Caco-2 (cell line): ENCODE data around the gene GALNS. TPM values are rescaled to one million over a fixed set of nuclear protein-coding genes. Genes with fewer than 3 reads are reported as not detected.

Experiments
- BruUV-seq: library from RNA; stranded (reverse); fragments of 400-500 nt; replicated peaks from 2 replicates; lab custom pipeline; 2021; lab: Mats Ljungman, UMichigan
- CTCF ChIA-PET: fragments of 300-600 bp; sonication (Branson Sonifier 250); formaldehyde crosslinking; loops from one replicate; lab custom pipeline; 2022; ENCODE audit warnings: antibody characterized with exemption; lab: Charles Lee
- POLR2A ChIA-PET: fragments of 300-600 bp; sonication (Branson Sonifier 250); formaldehyde crosslinking; loops from one replicate; lab custom pipeline; 2022; ENCODE audit warnings: antibody characterized with exemption; lab: Charles Lee
- DNase-seq, 2 experiments: peaks; one replicate each; pipeline versions ENCODE4 v3.0.0 to v3.0.0-alpha.2; 2020 to 2022
- H3K27me3 ChIP-seq: replicated peaks from 2 replicates; pipeline ENCODE4 v1.6.0; 2011; ENCODE audit warnings: low read length; ENCODE audit not compliant: control insufficient read depth, insufficient read depth
- H3K36me3 ChIP-seq: 2 replicates; pipeline ENCODE4 v1.5.1; 2011; ENCODE audit warnings: low read length; ENCODE audit not compliant: control insufficient read depth, insufficient read depth
- H3K4me1 ChIP-seq: fragments of 250-450 bp; sonication (Bioruptor Pico); 2 replicates; pipeline ENCODE4 v1.5.1; 2020; ENCODE audit warnings: mild to moderate bottlenecking
- H3K4me3 ChIP-seq: 2 replicates; pipeline ENCODE4 v1.5.1; 2011; ENCODE audit warnings: low read depth, mild to moderate bottlenecking, control low read depth, low read length
- H3K9me3 ChIP-seq: fragments of 250-450 bp; sonication (Bioruptor Pico); 2 replicates; pipeline ENCODE4 v1.5.1; 2020; ENCODE audit warnings: mild to moderate bottlenecking, moderate library complexity
- H3K27ac Mint-ChIP-seq: one replicate; pipeline ENCODE4 v1.8.0; 2022; ENCODE audit warnings: mixed read lengths; ENCODE audit not compliant: unreplicated experiment
- H3K27me3 Mint-ChIP-seq: one replicate; pipeline ENCODE4 v1.8.0; 2022; ENCODE audit warnings: mixed read lengths; ENCODE audit not compliant: insufficient read depth, unreplicated experiment
- H3K36me3 Mint-ChIP-seq: one replicate; pipeline ENCODE4 v1.8.0; 2022; ENCODE audit warnings: mild to moderate bottlenecking, mixed read lengths; ENCODE audit not compliant: insufficient read depth, unreplicated experiment
- H3K4me1 Mint-ChIP-seq: one replicate; pipeline ENCODE4 v1.8.0; 2022; ENCODE audit warnings: low read depth, mixed read lengths; ENCODE audit not compliant: unreplicated experiment
- H3K4me3 Mint-ChIP-seq: one replicate; pipeline ENCODE4 v1.8.0; 2022; ENCODE audit warnings: mild to moderate bottlenecking, moderate library complexity, mixed read lengths; ENCODE audit not compliant: unreplicated experiment
- H3K9me3 Mint-ChIP-seq: one replicate; pipeline ENCODE4 v1.8.0; 2022; ENCODE audit warnings: mixed read lengths; ENCODE audit not compliant: unreplicated experiment
- CTCF ChIP-seq, 2 experiments: fragments of 200-600 bp in 1 of 2; IDR thresholded peaks; 1 replicate in 1 of 2; 2 replicates in 1 of 2; pipeline versions ENCODE4 v1.5.1 to v1.8.0; 2011 to 2022; ENCODE audit warnings: antibody characterized with exemption in 1 of 2, control low read depth in 1 of 2, inconsistent platforms in 1 of 2, low read depth in 1 of 2, low read length in 1 of 2, mild to moderate bottlenecking in 1 of 2, moderate library complexity in 1 of 2; ENCODE audit not compliant: insufficient read depth in 1 of 2, severe bottlenecking in 1 of 2, unreplicated experiment in 1 of 2
- intact Hi-C: fragments of 100-400 bp; cut with micrococcal nuclease; formaldehyde crosslinking; loops from one replicate; pipeline ENCODE4 v1.10.0; 2022; ENCODE audit not compliant: unreplicated experiment
- total RNA-seq: library from RNA; stranded (reverse); gene quantifications from 2 replicates; pipeline ENCODE4 v1.2.3, GENCODE V29; 2022

The GALNS gene
- total RNA-seq, 1 experiment from 2014 or later: 57.8 TPM

GRCh38 chr16:88834670-88835069 lies 22.1 kb downstream of the GALNS start:
- peaks cover 8% of the 10 kb centered on the region for H3K36me3 Mint-ChIP-seq
- Histone ChIP-seq H3K4me1 (no peaks in the 10 kb centered on the region), H3K27me3 (no peaks in the 10 kb centered on the region), H3K9me3 (no peaks in the 10 kb centered on the region), H3K4me3 (no peak overlapping the region), H3K36me3 (peaks cover 2% of the 10 kb centered on the region)
- BruUV-seq: no TSS peak
- no peak for DNase-seq
- no peaks in the 10 kb centered on the region for H3K9me3 Mint-ChIP-seq
- no peak for TF ChIP-seq CTCF (IDR thresholded peaks at IDR 0.05; ENCODE audit: insufficient read depth in 1 of 2, low read depth in 1 of 2, low read length in 1 of 2, severe bottlenecking in 1 of 2, unreplicated experiment in 1 of 2)
- CTCF ChIA-PET: no interaction called here
- POLR2A ChIA-PET: no interaction called here
- intact Hi-C loops: no loop called here
- no peaks in the 10 kb centered on the region for H3K4me1 Mint-ChIP-seq
- H3K4me3 Mint-ChIP-seq: no peak overlapping the region
- no peak overlapping the region for H3K27ac Mint-ChIP-seq
- no peaks in the 10 kb centered on the region for H3K27me3 Mint-ChIP-seq

- POLR2A ChIA-PET: no interaction called here
- CTCF ChIA-PET: interaction anchor here (1.0 kb wide), 1 partner anchor 24 kb away, joined by 4 read pairs; no protein-coding TSS in a partner anchor
- no peak overlapping the region for H3K4me3 ChIP-seq
Observed at GRCh38 chr16:88833086-88833485, 23.7 kb downstream of the GALNS start.

GRCh38 chr16:88831838-88832237 lies 24.9 kb downstream of the GALNS start:
- ChIA-PET CTCF (no interaction called here), POLR2A (no interaction called here)
- intact Hi-C loops: no loop called here
- Mint-ChIP-seq H3K36me3 (peaks cover 6% of the 10 kb centered on the region), H3K27ac (no peak overlapping the region), H3K9me3 (no peaks in the 10 kb centered on the region), H3K27me3 (no peaks in the 10 kb centered on the region), H3K4me1 (no peaks in the 10 kb centered on the region), H3K4me3 (no peak overlapping the region)
- Histone ChIP-seq H3K4me1 (no peaks in the 10 kb centered on the region), H3K36me3 (no peaks in the 10 kb centered on the region; the same call in 1 of the 2 replicates), H3K4me3 (no peak overlapping the region), H3K9me3 (no peaks in the 10 kb centered on the region), H3K27me3 (no peaks in the 10 kb centered on the region)
- DNase-seq: peak in 1 of 2 experiments; percentile 39
- no TSS peak for BruUV-seq
- no peak for TF ChIP-seq CTCF (IDR thresholded peaks at IDR 0.05; ENCODE audit: insufficient read depth in 1 of 2, low read depth in 1 of 2, low read length in 1 of 2, severe bottlenecking in 1 of 2, unreplicated experiment in 1 of 2)

More at GRCh38 chr16:88833086-88833485, 23.7 kb downstream of the GALNS start:
- BruUV-seq: no TSS peak
- no peak overlapping the region for H3K4me3 Mint-ChIP-seq
- intact Hi-C loops: no loop called here
- Histone ChIP-seq H3K27me3 (no peaks in the 10 kb centered on the region), H3K36me3 (no peaks in the 10 kb centered on the region; the same call in 1 of the 2 replicates), H3K4me1 (no peaks in the 10 kb centered on the region), H3K9me3 (no peaks in the 10 kb centered on the region)
- no peaks in the 10 kb centered on the region for H3K4me1 Mint-ChIP-seq
- peaks cover 6% of the 10 kb centered on the region for H3K36me3 Mint-ChIP-seq
- H3K27me3 Mint-ChIP-seq: no peaks in the 10 kb centered on the region
- DNase-seq: no peak
- H3K27ac Mint-ChIP-seq: no peak overlapping the region
- no peaks in the 10 kb centered on the region for H3K9me3 Mint-ChIP-seq
- TF ChIP-seq CTCF (IDR thresholded peaks at IDR 0.05; ENCODE audit: insufficient read depth in 1 of 2, low read depth in 1 of 2, low read length in 1 of 2, severe bottlenecking in 1 of 2, unreplicated experiment in 1 of 2): no peak
